Measurements from ENCODE around the gene BACH2. TPM values are rescaled to one million over a fixed set of nuclear protein-coding genes. Genes with fewer than 3 reads are reported as not detected.

Gene BACH2
- total RNA-seq, 1 donor = 3.6 TPM

GRCh38 chr6:90222724-90223198, 73.9 kb downstream of the BACH2 start:
- TF ChIP-seq, protein P1, sequence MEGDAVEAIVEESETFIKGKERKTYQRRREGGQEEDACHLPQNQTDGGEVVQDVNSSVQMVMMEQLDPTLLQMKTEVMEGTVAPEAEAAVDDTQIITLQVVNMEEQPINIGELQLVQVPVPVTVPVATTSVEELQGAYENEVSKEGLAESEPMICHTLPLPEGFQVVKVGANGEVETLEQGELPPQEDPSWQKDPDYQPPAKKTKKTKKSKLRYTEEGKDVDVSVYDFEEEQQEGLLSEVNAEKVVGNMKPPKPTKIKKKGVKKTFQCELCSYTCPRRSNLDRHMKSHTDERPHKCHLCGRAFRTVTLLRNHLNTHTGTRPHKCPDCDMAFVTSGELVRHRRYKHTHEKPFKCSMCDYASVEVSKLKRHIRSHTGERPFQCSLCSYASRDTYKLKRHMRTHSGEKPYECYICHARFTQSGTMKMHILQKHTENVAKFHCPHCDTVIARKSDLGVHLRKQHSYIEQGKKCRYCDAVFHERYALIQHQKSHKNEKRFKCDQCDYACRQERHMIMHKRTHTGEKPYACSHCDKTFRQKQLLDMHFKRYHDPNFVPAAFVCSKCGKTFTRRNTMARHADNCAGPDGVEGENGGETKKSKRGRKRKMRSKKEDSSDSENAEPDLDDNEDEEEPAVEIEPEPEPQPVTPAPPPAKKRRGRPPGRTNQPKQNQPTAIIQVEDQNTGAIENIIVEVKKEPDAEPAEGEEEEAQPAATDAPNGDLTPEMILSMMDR (IDR thresholded peaks at IDR 0.05; ENCODE audit: extremely low read depth, low read depth, low read length) = no peak
- H2AFZ ChIP-seq (ENCODE audit: low read length) = no peak overlapping the region
- no peaks in the 10 kb centered on the region for H3K79me2 ChIP-seq (ENCODE audit: insufficient read depth, low read length)
- H4K20me1 ChIP-seq (ENCODE audit: insufficient read depth, low read length) = no peaks in the 10 kb centered on the region
- no peak overlapping the region for H3K4me2 ChIP-seq (ENCODE audit: insufficient read depth, low read length)
- no peaks in the 10 kb centered on the region for H3K36me3 ChIP-seq (ENCODE audit: insufficient read depth, low read length)
- H3K27me3 ChIP-seq (ENCODE audit: insufficient read depth, low read length) = no peaks in the 10 kb centered on the region
- H3K27ac ChIP-seq (ENCODE audit: low read depth, low read length) = no peak overlapping the region
- H3K9me3 ChIP-seq (ENCODE audit: low read depth, low read length) = no peaks in the 10 kb centered on the region
- DNase-seq (ENCODE audit: insufficient read length, low spot score, missing footprints) = no peak
- H3K4me1 ChIP-seq (ENCODE audit: insufficient read depth, low read length) = peaks cover 20% of the 10 kb centered on the region
- no peak overlapping the region for H3K4me3 ChIP-seq (ENCODE audit: insufficient read depth, low read length)

DNA sequence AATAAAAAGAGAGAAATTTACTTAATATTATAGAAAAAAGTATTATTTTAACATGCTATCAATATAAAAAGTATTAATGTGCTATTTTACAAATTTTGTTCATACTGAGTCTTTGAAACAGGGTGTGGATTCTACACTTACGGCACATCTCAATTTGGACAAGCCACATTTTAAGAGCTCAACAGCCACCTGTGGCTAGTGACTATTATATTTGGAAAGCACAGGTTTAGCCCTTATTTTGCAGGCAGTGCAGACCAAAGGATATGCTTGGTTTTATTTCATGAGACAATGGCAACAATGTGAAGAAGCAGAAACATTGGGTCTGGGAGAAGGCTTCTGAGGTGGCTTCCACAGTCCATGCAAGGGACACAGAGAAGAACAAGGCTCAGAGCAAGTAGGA, 74.6 kb downstream of the BACH2 start:
- H3K36me3 ChIP-seq (ENCODE audit: insufficient read depth, low read length) = no peaks in the 10 kb centered on the region
- H3K27me3 ChIP-seq (ENCODE audit: insufficient read depth, low read length) = no peaks in the 10 kb centered on the region
- H3K4me2 ChIP-seq (ENCODE audit: insufficient read depth, low read length) = no peak overlapping the region
- no peak overlapping the region for H3K27ac ChIP-seq (ENCODE audit: low read depth, low read length)
- TF ChIP-seq, protein P1 (IDR thresholded peaks at IDR 0.05; ENCODE audit: extremely low read depth, low read depth, low read length) = no peak
- H2AFZ ChIP-seq (ENCODE audit: low read length) = no peak overlapping the region
- DNase-seq (ENCODE audit: insufficient read length, low spot score, missing footprints) = no peak
- no peaks in the 10 kb centered on the region for H4K20me1 ChIP-seq (ENCODE audit: insufficient read depth, low read length)
- peaks cover 27% of the 10 kb centered on the region for H3K4me1 ChIP-seq (ENCODE audit: insufficient read depth, low read length)
- no peaks in the 10 kb centered on the region for H3K79me2 ChIP-seq (ENCODE audit: insufficient read depth, low read length)
- no peaks in the 10 kb centered on the region for H3K9me3 ChIP-seq (ENCODE audit: low read depth, low read length)
- no peak overlapping the region for H3K4me3 ChIP-seq (ENCODE audit: insufficient read depth, low read length)

DNA sequence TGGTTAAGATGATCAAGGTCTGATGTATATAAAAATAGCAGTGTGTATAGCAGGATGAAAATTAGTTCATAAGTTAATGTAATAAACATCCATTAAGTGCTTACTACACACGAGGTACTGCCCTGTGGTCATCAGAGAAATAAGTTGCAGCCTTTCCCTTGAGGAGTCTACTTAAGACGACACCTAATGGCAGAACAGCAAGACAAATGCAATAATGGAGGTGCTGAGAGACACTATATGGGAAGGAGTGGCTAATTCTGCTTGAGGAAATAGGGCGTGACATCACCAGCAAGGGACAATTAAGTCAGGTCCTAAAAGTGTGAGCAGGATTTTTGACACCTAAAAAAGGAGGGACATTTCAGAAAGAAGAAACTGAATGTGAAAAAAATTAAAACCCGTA, 75.2 kb downstream of the BACH2 start:
- Histone ChIP-seq H3K4me3 (ENCODE audit: insufficient read depth, low read length) (no peak overlapping the region), H4K20me1 (ENCODE audit: insufficient read depth, low read length) (no peaks in the 10 kb centered on the region), H3K27ac (ENCODE audit: low read depth, low read length) (no peak overlapping the region), H3K79me2 (ENCODE audit: insufficient read depth, low read length) (no peaks in the 10 kb centered on the region), H3K4me2 (ENCODE audit: insufficient read depth, low read length) (no peak overlapping the region), H2AFZ (ENCODE audit: low read length) (no peak overlapping the region), H3K4me1 (ENCODE audit: insufficient read depth, low read length) (peaks cover 33% of the 10 kb centered on the region), H3K27me3 (ENCODE audit: insufficient read depth, low read length) (no peaks in the 10 kb centered on the region), H3K36me3 (ENCODE audit: insufficient read depth, low read length) (no peaks in the 10 kb centered on the region), H3K9me3 (ENCODE audit: low read depth, low read length) (no peaks in the 10 kb centered on the region)
- DNase-seq (ENCODE audit: insufficient read length, low spot score, missing footprints) = no peak
- TF ChIP-seq, protein P1 (IDR thresholded peaks at IDR 0.05; ENCODE audit: extremely low read depth, low read depth, low read length) = no peak

GRCh38 chr6:90220273-90220672, 76.4 kb downstream of the BACH2 start:
- no peaks in the 10 kb centered on the region for H3K36me3 ChIP-seq (ENCODE audit: insufficient read depth, low read length)
- DNase-seq (ENCODE audit: insufficient read length, low spot score, missing footprints) = no peak
- no peak overlapping the region for H3K27ac ChIP-seq (ENCODE audit: low read depth, low read length)
- no peak overlapping the region for H2AFZ ChIP-seq (ENCODE audit: low read length)
- no peak overlapping the region for H3K4me2 ChIP-seq (ENCODE audit: insufficient read depth, low read length)
- H3K9me3 ChIP-seq (ENCODE audit: low read depth, low read length) = no peaks in the 10 kb centered on the region
- TF ChIP-seq, protein P1 (IDR thresholded peaks at IDR 0.05; ENCODE audit: extremely low read depth, low read depth, low read length) = no peak
- H4K20me1 ChIP-seq (ENCODE audit: insufficient read depth, low read length) = no peaks in the 10 kb centered on the region
- H3K27me3 ChIP-seq (ENCODE audit: insufficient read depth, low read length) = no peaks in the 10 kb centered on the region
- H3K4me1 ChIP-seq (ENCODE audit: insufficient read depth, low read length) = peaks cover 42% of the 10 kb centered on the region
- no peak overlapping the region for H3K4me3 ChIP-seq (ENCODE audit: insufficient read depth, low read length)
- H3K79me2 ChIP-seq (ENCODE audit: insufficient read depth, low read length) = no peaks in the 10 kb centered on the region
